ENCODE data around the gene CGB1.

The CGB1 gene

GRCh38 chr19:49017666-49018351, 18.9 kb downstream of the CGB1 start:
- peak; percentile 24 for TF ChIP-seq CTCF (IDR thresholded peaks at IDR 0.05; ENCODE audit: low read depth, low read length)

GRCh38 chr19:49017041-49017665, 19.5 kb downstream of the CGB1 start, which contains the start of gene LHB:
Gene LHB (minus strand): TSS chr19:49017091. CDS start chr19:49017081, 10 bp downstream.
- no peak for TF ChIP-seq CTCF (IDR thresholded peaks at IDR 0.05; ENCODE audit: low read depth, low read length)
- peak within 1 kb of the TSS; percentile 54 for H3K4me3 ChIP-seq (ENCODE audit: low read depth, low read length)

More at GRCh38 chr19:49017666-49018351, 18.9 kb downstream of the CGB1 start:
- peak overlapping the region; percentile 54 for H3K4me3 ChIP-seq (ENCODE audit: low read depth, low read length)

- H3K4me3 ChIP-seq (ENCODE audit: low read depth, low read length) = no peak overlapping the region
- no peak for TF ChIP-seq CTCF (IDR thresholded peaks at IDR 0.05; ENCODE audit: low read depth, low read length)
Measured at GRCh38 chr19:49016067-49016839, 20.4 kb downstream of the CGB1 start.

- no peak for TF ChIP-seq CTCF (IDR thresholded peaks at IDR 0.05; ENCODE audit: low read depth, low read length)
Measured at GRCh38 chr19:49014870-49015255, 21.8 kb downstream of the CGB1 start.

GRCh38 chr19:49014123-49014869, 22.4 kb downstream of the CGB1 start:
- no peak overlapping the region for H3K4me3 ChIP-seq (ENCODE audit: low read depth, low read length)
- TF ChIP-seq CTCF (IDR thresholded peaks at IDR 0.05; ENCODE audit: low read depth, low read length) = no peak

More at GRCh38 chr19:49014870-49015255, 21.8 kb downstream of the CGB1 start:
- H3K4me3 ChIP-seq (ENCODE audit: low read depth, low read length) = no peak overlapping the region

- no peak for TF ChIP-seq CTCF (IDR thresholded peaks at IDR 0.05; ENCODE audit: low read depth, low read length)
- H3K4me3 ChIP-seq (ENCODE audit: low read depth, low read length) = no peak overlapping the region
Measured at GRCh38 chr19:49011194-49011593, 25.5 kb downstream of the CGB1 start.

All from WI38 (cell line).